HepG2 (cell line): ENCODE results near the gene CCNT2. TPM values are rescaled to one million over a fixed set of nuclear protein-coding genes. Genes with fewer than 3 reads are reported as not detected.

Experiments used
- ATAC-seq: fragments of 200-7000 bp; cut with Tn5 transposase; 3 replicates; pipeline ENCODE4 v1.9.1; 2020; ENCODE audit warnings: mild to moderate bottlenecking, moderate library complexity
- BruUV-seq: library from RNA; stranded (reverse); fragments of 400-500 nt; replicated peaks from 2 replicates; lab custom pipeline; 2021; lab: Mats Ljungman, UMichigan
- CTCF ChIA-PET: fragments of 300-600 bp; formaldehyde crosslinking; extraction: SDS; loops from one replicate; lab custom pipeline; 2021; ENCODE audit warnings: low total read pairs, inconsistent platforms, low intra/inter-chr PET ratio; lab: Yijun Ruan, JAX
- POLR2A ChIA-PET: fragments of 350-600 bp; sonication (Branson Sonifier 250); formaldehyde crosslinking; loops from one replicate; lab custom pipeline; 2020; ENCODE audit warnings: antibody characterized with exemption, inconsistent platforms; lab: Yijun Ruan, JAX
- DNase-seq: peaks from one replicate; pipeline ENCODE4 v3.0.0-alpha.2; 2015; ENCODE audit warnings: low spot score
- FAIRE-seq: peaks from 3 replicates; lab custom pipeline; 2011; peaks lifted over from hg19 to GRCh38; lab: Jason Lieb, UNC
- H2AFZ ChIP-seq: one replicate; pipeline ENCODE4 v1.6.1; 2011; ENCODE audit warnings: low read length, inconsistent platforms
- H3K27ac ChIP-seq: fragments of 300-600 bp; 3 replicates; pipeline ENCODE4 v1.8.0; 2011; ENCODE audit warnings: mixed run types, mild to moderate bottlenecking, mixed read lengths, low read length, inconsistent platforms; ENCODE audit not compliant: insufficient read depth; ENCODE audit errors: extremely low read length
- H3K27me3 ChIP-seq, 2 experiments: fragments of 200-600 bp in 1 of 2; 2 replicates in 1 of 2; 3 replicates in 1 of 2; pipeline versions ENCODE4 v1.6.0 to v1.8.0; 2011; ENCODE audit warnings: low read length in 2 of 2, mild to moderate bottlenecking in 2 of 2, moderate library complexity in 2 of 2, inconsistent platforms in 1 of 2; ENCODE audit not compliant: insufficient read depth in 2 of 2, control insufficient read depth in 1 of 2
- H3K36me3 ChIP-seq, 2 experiments: fragments of 200-600 bp in 1 of 2; replicated peaks in 1 of 2; 2 replicates in 1 of 2; 3 replicates in 1 of 2; pipeline versions ENCODE4 v1.5.1 to v1.8.0; 2011; ENCODE audit warnings: low read length in 2 of 2, inconsistent platforms in 1 of 2; ENCODE audit not compliant: insufficient read depth in 2 of 2, control insufficient read depth in 1 of 2
- H3K4me1 ChIP-seq: 2 replicates; pipeline ENCODE4 v1.5.1; 2012; ENCODE audit warnings: low read length, inconsistent platforms; ENCODE audit not compliant: insufficient read depth
- H3K4me2 ChIP-seq: 2 replicates; pipeline ENCODE4 v1.6.0; 2011; ENCODE audit warnings: low read depth, low read length, inconsistent platforms
- H3K4me3 ChIP-seq, 3 experiments: fragments of 200-600 bp in 1 of 3; sonication (generic), shearing (Covaris generic) in 1 of 3; replicated peaks in 1 of 3; 2 replicates each; pipeline ENCODE4 v1.5.1; 2011 to 2016; ENCODE audit warnings: low read length in 3 of 3, inconsistent platforms in 2 of 3, low read depth in 2 of 3, mild to moderate bottlenecking in 2 of 3, control low read depth in 1 of 3, mixed read lengths in 1 of 3; ENCODE audit not compliant: insufficient read depth in 1 of 3
- H3K79me2 ChIP-seq: one replicate; pipeline ENCODE4 v1.6.1; 2011; ENCODE audit warnings: low read length, inconsistent platforms; ENCODE audit not compliant: insufficient read depth
- H3K9ac ChIP-seq: 2 replicates; pipeline ENCODE4 v1.6.0; 2011; ENCODE audit warnings: mild to moderate bottlenecking, low read depth, low read length, inconsistent platforms; ENCODE audit not compliant: insufficient read depth
- H3K9me3 ChIP-seq: 2 replicates; pipeline ENCODE4 v1.5.1; 2012; ENCODE audit warnings: mild to moderate bottlenecking, low read length
- H4K20me1 ChIP-seq: 2 replicates; pipeline ENCODE4 v1.6.0; 2011; ENCODE audit warnings: inconsistent platforms, mild to moderate bottlenecking, low read length, moderate library complexity; ENCODE audit not compliant: insufficient read depth
- EP300 ChIP-seq, 3 experiments: sonication (generic) in 1 of 3; formaldehyde crosslinking in 1 of 3; IDR thresholded peaks; 2 replicates each; pipeline versions ENCODE4 v1.5.1 to v1.6.1; 2011 to 2020; ENCODE audit warnings: low read depth in 2 of 3, low read length in 2 of 3, borderline replicate concordance in 1 of 3, improper control_type of control experiment in 1 of 3, mild to moderate bottlenecking in 1 of 3, missing genetic modification reagents in 1 of 3, moderate library complexity in 1 of 3
- FOXA1 ChIP-seq, 2 experiments: fragments of 450-650 bp in 1 of 2; sonication (generic) in 1 of 2; formaldehyde crosslinking in 1 of 2; IDR thresholded peaks; 2 replicates each; pipeline versions ENCODE4 v1.4.0 to v1.6.1; 2016 to 2020; ENCODE audit warnings: missing genetic modification reagents in 1 of 2
- FOXA3 ChIP-seq: IDR thresholded peaks from 2 replicates; pipeline ENCODE4 v1.6.1; 2016; ENCODE audit warnings: missing genetic modification reagents, missing compliant biosample characterization
- FOXJ3 ChIP-seq: sonication (generic); formaldehyde crosslinking; IDR thresholded peaks from 2 replicates; pipeline ENCODE4 v1.4.0; 2020; ENCODE audit warnings: missing genetic modification reagents, mild to moderate bottlenecking, borderline replicate concordance
- HNF4A ChIP-seq: sonication (generic); formaldehyde crosslinking; IDR thresholded peaks from 2 replicates; pipeline ENCODE4 v1.4.0; 2020; ENCODE audit warnings: missing genetic modification reagents
- HNF4G ChIP-seq, 2 experiments: sonication (generic) in 1 of 2; formaldehyde crosslinking in 1 of 2; IDR thresholded peaks; 2 replicates each; pipeline versions ENCODE4 v1.4.0 to v1.6.1; 2011 to 2020; ENCODE audit warnings: borderline replicate concordance in 2 of 2, low read depth in 2 of 2, mild to moderate bottlenecking in 2 of 2, low read length in 1 of 2, missing genetic modification reagents in 1 of 2, moderate library complexity in 1 of 2
- ISL2 ChIP-seq: sonication (generic); formaldehyde crosslinking; IDR thresholded peaks from 2 replicates; pipeline ENCODE4 v1.5.0; 2020; ENCODE audit warnings: missing genetic modification reagents
- MBD4 ChIP-seq: IDR thresholded peaks from 2 replicates; pipeline ENCODE4 v1.6.1; 2012; ENCODE audit warnings: low read length, inconsistent platforms, borderline replicate concordance
- RBM22 ChIP-seq: fragments of 200-400 bp; formaldehyde crosslinking; optimal IDR thresholded peaks from 2 replicates; pipeline ENCODE3; 2017; ENCODE audit warnings: mild to moderate bottlenecking, low read length, moderate library complexity
- RELA ChIP-seq: sonication (generic); formaldehyde crosslinking; IDR thresholded peaks from 2 replicates; pipeline ENCODE4 v1.4.0; 2020; ENCODE audit warnings: missing genetic modification reagents
- RNF2 ChIP-seq: fragments of 450-650 bp; conservative IDR thresholded peaks from 2 replicates; pipeline ENCODE4 v1.6.1; 2016; ENCODE audit warnings: low read depth
- TOE1 ChIP-seq: sonication (generic); formaldehyde crosslinking; IDR thresholded peaks from 2 replicates; pipeline ENCODE4 v1.4.0; 2020; ENCODE audit warnings: mild to moderate bottlenecking, missing genetic modification reagents
- ZBTB7A ChIP-seq: sonication (generic); formaldehyde crosslinking; IDR thresholded peaks from 2 replicates; pipeline ENCODE4 v1.8.0; 2022; ENCODE audit warnings: mild to moderate bottlenecking, missing genetic modification reagents
- ZEB1 ChIP-seq: IDR thresholded peaks from 2 replicates; pipeline ENCODE4 v1.6.1; 2012; ENCODE audit warnings: mild to moderate bottlenecking, low read depth, inconsistent platforms; ENCODE audit not compliant: insufficient replicate concordance
- ZNF331 ChIP-seq: sonication (generic); formaldehyde crosslinking; IDR thresholded peaks from 2 replicates; pipeline ENCODE4 v1.4.0; 2020; ENCODE audit warnings: missing genetic modification reagents
- WGBS: methylation state at CpG from one replicate; pipeline ENCODE4 v1.1.6; 2017; ENCODE audit warnings: low lambda C conversion rate; 5-methylcytosine and 5-hydroxymethylcytosine counted together
- in situ Hi-C: cut with HindIII; loops from 2 replicates; pipeline ENCODE4 v1.10.0; 2017; ENCODE audit warnings: low pct_unique_long_range_greater_than_20kb; ENCODE audit not compliant: extremely low pct_ligation_motif_present
- intact Hi-C: fragments of 100-400 bp; cut with micrococcal nuclease; formaldehyde crosslinking; loops from one replicate; pipeline ENCODE4 v1.10.0; 2022; ENCODE audit not compliant: unreplicated experiment
- polyA plus RNA-seq, 8 experiments: library from polyadenylated mRNA; depleted of rRNA in 3 of 8; stranded (reverse) in 7 of 8; unstranded in 1 of 8; fragments of >200 nt; fragmentation: Illumina TruSeq in 4 of 8; extraction: Trizol in 4 of 8; gene quantifications; 2 replicates each; pipeline versions ENCODE4 v1.2.1 to v1.2.3, GENCODE V29; 2011 to 2016; ENCODE audit warnings: low read depth in 4 of 8, missing spikeins in 1 of 8, mixed read lengths in 1 of 8; ENCODE audit not compliant: insufficient read depth in 1 of 8
- total RNA-seq, 5 experiments: library from RNA; depleted of rRNA; stranded (reverse); fragments of >200 nt; fragmentation: Illumina TruSeq; extraction: Trizol; gene quantifications; 2 replicates each; pipeline ENCODE4 v1.2.3, GENCODE V29; 2016; ENCODE audit warnings: low read depth in 1 of 5
- TF ChIP-seq, protein P1 (sequence below): sonication (generic); formaldehyde crosslinking; IDR thresholded peaks from 2 replicates; pipeline ENCODE4 v1.4.0; 2020; ENCODE audit warnings: missing genetic modification reagents
- TF ChIP-seq, protein P2 (sequence below): sonication (generic); formaldehyde crosslinking; conservative IDR thresholded peaks from 2 replicates; pipeline ENCODE4 v1.4.0; 2020; ENCODE audit warnings: mild to moderate bottlenecking, missing genetic modification reagents, moderate library complexity

CCNT2 gene
- total and polyA plus RNA-seq, 2 of the 13 experiments (the other 11 are each of a cell fraction or from before 2014, with no cell fraction given), result 22.1 to 34.4 TPM

DNA sequence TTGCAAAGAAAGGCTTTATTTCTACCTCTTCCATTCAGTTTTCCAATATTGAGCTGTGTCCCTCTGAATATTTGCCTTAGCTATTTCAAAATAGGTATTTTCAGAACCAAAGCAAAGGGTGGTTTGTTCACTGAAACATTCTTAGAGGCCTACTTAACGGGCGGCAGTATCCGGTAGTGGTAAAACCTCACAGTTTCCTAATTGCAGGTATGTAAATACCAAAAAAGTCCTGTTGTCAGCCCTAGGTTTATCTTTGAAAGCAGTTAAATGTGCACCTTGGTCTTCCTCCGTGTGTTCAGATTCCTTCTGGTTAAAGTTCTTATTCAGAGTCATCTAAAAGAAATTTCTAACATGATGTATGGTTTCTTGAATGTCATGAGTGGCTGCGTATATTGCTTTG is 38.9 kb downstream of the CCNT2 start:
- Histone ChIP-seq H3K36me3 (peaks cover 10 to 40% of the 10 kb centered on the region in 2 experiments), H3K79me2 (peaks cover 2% of the 10 kb centered on the region), H3K27me3 (no peaks in the 10 kb centered on the region), H3K4me2 (no peak overlapping the region), H3K4me3 (no peak overlapping the region), H3K9me3 (no peaks in the 10 kb centered on the region), H3K9ac (no peak overlapping the region), H2AFZ (no peak overlapping the region), H3K27ac (peak overlapping the region; percentile 16), H3K4me1 (peaks cover 38% of the 10 kb centered on the region), H4K20me1 (no peaks in the 10 kb centered on the region; the same call in 1 of the 2 replicates)
- peak; percentile 55 for ATAC-seq
- POLR2A ChIA-PET, result no interaction called here
- BruUV-seq, result no TSS peak
- in situ Hi-C loops, result no loop called here
- 45% methylated on average over 5 of the region's 5 CpGs for WGBS
- FAIRE-seq, result no peak
- CTCF ChIA-PET, result no interaction called here
- intact Hi-C loops, result no loop called here
- peak; percentile 66 for DNase-seq
- TF ChIP-seq FOXA1 (IDR thresholded peaks at IDR 0.05) (no peak), FOXA1 (CRISPR knock-in tag; IDR thresholded peaks at IDR 0.05) (0 out of 2 replicates have a peak, but pooled peaks have one; percentile 21), FOXA3 (CRISPR knock-in tag) (0 out of 2 replicates have a peak, but pooled peaks have one; percentile 8), MBD4 (peak; percentile 48; the same call in 1 of the 2 replicates), ZNF331 (CRISPR knock-in tag) (peak; percentile 23; the same call in 1 of the 2 replicates), ZEB1 (peak; percentile 34), HNF4G (IDR thresholded peaks at IDR 0.05; ENCODE audit: borderline replicate concordance, low read depth, low read length) (peak; percentile 55), HNF4G (CRISPR knock-in tag; IDR thresholded peaks at IDR 0.05; ENCODE audit: borderline replicate concordance, low read depth) (no peak), RELA (no peak), RNF2 (no peak), ISL2 (CRISPR knock-in tag) (0 out of 2 replicates have a peak, but pooled peaks have one; percentile 54), HNF4A (CRISPR knock-in tag) (peak; percentile 30; the same call in 1 of the 2 replicates), RBM22 (peak; percentile 85), FOXJ3 (CRISPR knock-in tag) (peak; percentile 40; the same call in 1 of the 2 replicates), EP300 (IDR thresholded peaks at IDR 0.05; ENCODE audit: low read depth in 2 of 2, low read length in 2 of 2) (peak in 1 of 2 experiments; percentile 85; a peak in 1 of 4 replicates), EP300 (CRISPR knock-in tag; IDR thresholded peaks at IDR 0.05; ENCODE audit: borderline replicate concordance) (peak; percentile 20; the same call in 1 of the 2 replicates), ZBTB7A (no peak), TOE1 (CRISPR knock-in tag) (no peak)
- TF ChIP-seq, protein P1, sequence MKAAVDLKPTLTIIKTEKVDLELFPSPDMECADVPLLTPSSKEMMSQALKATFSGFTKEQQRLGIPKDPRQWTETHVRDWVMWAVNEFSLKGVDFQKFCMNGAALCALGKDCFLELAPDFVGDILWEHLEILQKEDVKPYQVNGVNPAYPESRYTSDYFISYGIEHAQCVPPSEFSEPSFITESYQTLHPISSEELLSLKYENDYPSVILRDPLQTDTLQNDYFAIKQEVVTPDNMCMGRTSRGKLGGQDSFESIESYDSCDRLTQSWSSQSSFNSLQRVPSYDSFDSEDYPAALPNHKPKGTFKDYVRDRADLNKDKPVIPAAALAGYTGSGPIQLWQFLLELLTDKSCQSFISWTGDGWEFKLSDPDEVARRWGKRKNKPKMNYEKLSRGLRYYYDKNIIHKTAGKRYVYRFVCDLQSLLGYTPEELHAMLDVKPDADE (CRISPR knock-in tag), result no peak
- TF ChIP-seq, protein P2, sequence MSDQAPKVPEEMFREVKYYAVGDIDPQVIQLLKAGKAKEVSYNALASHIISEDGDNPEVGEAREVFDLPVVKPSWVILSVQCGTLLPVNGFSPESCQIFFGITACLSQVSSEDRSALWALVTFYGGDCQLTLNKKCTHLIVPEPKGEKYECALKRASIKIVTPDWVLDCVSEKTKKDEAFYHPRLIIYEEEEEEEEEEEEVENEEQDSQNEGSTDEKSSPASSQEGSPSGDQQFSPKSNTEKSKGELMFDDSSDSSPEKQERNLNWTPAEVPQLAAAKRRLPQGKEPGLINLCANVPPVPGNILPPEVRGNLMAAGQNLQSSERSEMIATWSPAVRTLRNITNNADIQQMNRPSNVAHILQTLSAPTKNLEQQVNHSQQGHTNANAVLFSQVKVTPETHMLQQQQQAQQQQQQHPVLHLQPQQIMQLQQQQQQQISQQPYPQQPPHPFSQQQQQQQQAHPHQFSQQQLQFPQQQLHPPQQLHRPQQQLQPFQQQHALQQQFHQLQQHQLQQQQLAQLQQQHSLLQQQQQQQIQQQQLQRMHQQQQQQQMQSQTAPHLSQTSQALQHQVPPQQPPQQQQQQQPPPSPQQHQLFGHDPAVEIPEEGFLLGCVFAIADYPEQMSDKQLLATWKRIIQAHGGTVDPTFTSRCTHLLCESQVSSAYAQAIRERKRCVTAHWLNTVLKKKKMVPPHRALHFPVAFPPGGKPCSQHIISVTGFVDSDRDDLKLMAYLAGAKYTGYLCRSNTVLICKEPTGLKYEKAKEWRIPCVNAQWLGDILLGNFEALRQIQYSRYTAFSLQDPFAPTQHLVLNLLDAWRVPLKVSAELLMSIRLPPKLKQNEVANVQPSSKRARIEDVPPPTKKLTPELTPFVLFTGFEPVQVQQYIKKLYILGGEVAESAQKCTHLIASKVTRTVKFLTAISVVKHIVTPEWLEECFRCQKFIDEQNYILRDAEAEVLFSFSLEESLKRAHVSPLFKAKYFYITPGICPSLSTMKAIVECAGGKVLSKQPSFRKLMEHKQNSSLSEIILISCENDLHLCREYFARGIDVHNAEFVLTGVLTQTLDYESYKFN (CRISPR knock-in tag), result peak; percentile 44
